GM21526 (cell line): ENCODE measurements around the gene MED8.

ENCODE experiments used
- ATAC-seq: cut with Tn5 transposase; IDR thresholded peaks from one replicate; pipeline ENCODE4 v1.9.1; 2021; ENCODE audit warnings: moderate library complexity; ENCODE audit not compliant: unreplicated experiment, low FRiP score

MED8 gene, protein sequence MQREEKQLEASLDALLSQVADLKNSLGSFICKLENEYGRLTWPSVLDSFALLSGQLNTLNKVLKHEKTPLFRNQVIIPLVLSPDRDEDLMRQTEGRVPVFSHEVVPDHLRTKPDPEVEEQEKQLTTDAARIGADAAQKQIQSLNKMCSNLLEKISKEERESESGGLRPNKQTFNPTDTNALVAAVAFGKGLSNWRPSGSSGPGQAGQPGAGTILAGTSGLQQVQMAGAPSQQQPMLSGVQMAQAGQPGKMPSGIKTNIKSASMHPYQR

DNA sequence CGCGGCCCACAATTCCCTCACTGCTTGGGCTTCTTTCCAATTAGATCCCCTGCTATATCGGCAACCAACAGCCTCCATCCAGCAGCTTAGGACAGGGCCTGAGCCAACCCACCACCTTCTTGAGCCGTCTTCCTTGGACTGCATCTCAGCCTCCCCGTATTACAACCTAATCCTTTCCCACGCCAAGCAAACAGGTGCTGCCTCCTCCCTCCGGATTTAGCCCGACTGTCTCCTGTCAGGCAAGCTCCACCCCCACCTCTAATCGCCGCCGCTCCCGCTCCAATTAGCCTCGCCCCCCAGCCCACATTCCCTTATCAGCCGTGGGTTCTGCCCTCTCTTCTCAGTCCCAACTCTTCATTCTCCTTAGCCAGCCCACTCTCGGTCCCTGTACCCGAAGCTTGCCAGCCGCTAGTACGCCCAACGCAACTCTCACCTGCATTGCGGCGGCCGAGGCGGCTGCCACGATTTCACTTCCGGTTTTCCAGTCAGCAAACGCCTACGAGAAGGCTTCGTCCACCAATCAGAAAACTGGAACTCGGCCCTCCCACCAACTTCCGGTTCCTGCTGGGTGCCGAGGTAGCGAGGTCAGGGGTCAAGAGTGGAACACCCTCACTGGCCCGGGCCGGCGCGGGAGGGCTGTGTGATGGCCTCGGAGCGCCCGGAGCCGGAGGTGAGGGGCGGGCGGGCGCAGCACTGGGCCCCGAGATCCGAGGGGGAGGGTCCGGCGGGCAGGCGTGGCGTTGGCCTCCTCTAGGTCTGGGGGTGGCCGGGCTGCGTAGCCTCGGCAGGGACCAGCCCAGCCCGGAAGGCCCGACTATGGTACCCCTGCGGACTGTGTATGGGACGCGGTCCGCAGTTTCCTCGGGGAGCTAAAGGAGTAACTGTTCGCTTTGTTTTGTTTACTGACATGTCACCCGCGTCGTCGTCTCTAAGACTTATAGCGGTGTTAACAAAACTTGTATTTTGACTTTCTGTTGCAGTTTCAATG, at the start of gene MED8, which contains the start of gene SZT2:
MED8 (minus strand) TSS at position 475 of the 988 bp plus-strand sequence; CDS start at position 439, 36 bp downstream.
SZT2 (plus strand) TSS at position 574 of the 988 bp plus-strand sequence; CDS start at position 644, 70 bp downstream.
- peak; percentile 78 for ATAC-seq

DNA sequence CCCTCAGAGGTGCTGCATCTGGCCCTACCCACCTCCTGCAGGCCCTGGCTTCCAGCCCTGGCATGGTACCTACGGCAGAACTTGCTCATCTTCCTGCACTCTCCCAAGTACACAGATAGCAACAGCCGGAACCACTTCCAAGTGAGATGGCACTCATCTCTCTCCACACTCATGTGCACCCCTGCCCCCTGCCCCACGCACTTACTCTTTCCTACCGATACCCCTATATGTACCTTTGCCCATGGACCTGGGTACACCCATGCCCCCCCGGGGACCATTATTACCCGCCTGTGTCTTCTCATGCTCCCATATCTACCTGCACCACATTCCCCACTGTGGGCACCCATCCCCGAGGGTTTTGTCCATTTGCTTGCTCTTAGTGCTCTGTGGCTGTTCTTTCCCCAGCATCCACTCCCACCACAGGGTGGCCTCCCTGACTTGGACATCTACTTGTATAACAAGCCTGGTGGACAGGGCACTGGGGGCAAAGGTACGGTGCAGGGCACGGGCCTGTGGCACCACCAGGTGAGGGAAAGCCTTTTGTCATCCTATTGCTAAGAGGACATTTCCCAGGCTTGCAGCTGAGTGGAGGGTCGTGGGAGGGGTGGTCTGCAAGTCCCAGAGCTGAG, 49.5 kb upstream of the MED8 start:
- ATAC-seq: no peak

DNA sequence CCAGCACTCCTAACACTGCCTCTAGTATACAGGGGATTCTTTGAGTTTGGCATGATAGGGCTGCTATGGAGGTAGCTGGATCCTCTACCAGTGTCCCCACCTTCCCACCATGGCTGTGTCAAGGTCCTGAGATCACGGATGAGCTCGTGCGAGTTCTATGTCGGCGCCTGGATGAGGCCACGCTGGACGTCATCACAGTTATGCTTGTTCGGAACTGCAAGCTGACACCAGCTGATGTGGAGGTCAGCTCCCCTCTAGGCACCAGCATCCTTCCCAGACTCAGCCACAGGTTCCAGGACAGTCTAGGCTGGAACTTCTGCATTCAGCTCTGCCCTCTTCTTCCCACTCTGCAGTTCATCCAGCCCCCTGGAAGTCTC, 49.0 kb upstream of the MED8 start:
- ATAC-seq: no peak

DNA sequence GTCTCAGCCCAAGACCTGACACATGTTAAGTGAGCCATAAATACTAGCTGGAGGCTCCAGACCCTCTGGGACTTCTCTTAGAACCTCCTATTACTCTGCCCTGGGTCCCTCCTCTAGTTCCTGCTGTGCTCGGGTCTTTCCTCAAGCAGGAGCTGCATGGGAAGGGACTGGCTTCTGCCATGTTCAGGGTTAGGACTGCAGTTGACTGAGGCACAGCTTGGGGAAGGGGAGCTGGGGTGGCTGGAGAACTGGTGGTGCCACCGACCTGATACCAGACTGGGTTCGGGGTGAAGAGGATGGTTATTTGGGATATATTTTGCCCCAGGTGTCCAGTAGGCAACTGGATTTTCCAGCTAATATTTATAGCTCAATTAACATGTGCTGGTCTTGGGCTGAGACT, 48.4 kb upstream of the MED8 start:
- no peak for ATAC-seq

DNA sequence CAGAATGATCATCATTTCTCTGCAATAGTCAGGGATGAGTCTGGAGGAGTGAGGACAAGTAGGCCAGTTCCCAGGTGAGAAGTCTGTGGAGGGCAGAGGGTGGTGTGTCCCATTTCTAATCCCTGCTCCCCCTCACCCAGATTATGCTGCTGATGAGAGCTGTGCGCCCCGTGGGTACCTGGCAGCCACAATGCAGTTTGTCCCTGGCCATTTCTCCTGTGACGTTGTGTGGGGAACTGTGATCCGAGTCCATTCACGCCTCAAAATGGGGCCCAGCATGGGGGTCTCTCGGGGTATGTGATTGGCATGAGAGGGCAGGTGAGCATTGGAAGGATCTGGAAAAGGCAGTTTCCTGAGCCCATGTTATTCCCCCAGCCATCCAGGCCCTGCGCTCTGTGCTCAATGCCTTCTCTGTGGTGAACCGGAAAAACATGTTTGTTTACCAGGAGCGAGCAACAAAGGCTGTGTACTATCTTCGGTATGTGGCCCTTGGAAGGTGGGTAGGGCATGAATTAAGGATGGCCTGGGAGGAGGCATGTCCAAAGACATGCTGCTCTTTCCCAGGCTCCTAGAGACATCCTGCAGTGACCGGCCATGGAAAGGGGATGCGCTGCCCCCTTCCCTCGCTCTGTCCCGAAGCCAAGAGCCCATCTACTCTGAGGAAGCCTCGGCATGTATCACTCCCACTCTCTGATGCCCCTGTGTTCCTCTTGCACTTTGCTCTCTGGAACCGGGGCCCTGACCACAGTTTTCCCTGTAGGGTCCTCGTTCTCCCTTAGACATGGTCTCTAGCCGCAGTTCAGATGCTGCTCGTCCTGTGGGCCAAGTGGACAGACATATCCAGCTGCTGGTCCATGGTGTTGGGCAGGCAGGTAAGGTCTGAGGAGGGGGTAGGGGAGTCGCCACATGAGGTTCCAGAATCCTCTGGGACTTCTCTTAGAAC, 47.7 kb upstream of the MED8 start:
- ATAC-seq: no peak

DNA sequence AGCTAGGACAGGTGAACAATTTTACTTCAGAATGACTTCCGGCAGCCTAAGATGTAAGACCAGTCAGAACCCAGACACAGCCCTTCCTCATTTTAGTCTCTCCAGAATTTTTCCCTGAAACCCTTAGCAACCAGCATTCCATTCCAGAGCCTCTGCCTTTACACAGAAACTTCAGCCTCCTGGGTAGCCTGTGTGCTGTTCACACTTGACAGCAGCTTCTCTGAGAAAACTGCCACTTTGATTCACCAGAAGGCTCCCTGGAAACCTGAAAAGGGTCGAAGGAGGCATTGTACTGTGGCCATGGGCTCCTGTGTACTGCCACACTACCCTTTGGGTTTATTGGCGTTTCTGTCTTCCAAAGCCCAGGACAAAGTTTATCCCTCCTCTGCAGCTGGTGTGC, 46.8 kb upstream of the MED8 start:
- no peak for ATAC-seq

DNA sequence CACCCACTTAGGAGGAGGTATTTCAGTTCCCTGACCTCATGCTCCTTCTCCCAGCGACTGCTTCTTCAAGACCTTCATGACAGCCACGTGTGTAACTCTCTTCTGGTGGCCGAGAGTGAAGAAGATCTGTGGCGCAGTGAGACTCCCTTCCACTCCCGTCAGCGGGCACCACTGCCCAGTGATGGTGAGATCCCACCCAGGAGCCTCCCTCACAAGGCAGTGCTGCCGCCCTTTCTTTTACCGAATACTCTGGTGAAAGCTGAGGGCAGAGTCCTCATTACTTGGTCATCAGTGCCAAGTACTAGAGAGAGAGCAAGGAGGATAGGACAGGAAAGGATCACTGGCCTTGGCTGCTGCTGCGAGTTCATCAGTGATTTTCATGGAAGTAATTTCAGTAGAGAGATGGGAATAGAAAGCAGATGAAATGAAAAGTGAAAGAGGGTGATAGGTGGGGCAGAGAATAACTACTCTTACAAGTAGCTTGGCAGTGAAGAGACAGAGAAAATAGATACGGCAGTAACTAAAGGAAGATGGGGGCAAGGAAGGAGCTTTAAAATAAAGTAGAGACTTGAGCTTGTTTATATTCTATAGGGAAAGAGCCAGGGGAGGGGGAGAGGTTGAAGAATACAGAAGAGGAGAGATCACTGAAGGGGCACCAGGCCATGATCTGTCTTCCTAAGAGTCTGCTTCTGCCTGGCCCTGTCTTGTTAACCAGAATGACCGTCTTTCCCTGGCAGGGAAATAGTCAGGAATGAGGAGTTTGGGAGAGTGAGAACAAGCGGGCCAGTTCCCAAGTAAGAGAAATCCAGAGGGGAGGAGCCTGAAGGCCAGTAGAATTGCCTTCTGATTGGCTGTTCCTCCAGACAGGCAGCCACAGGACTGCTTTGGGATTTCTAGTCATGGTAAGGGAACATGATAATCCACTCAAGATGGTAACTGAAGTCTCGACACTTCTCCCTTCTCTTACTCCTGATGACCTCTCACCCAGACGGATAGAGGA, 45.8 kb upstream of the MED8 start:
- no peak for ATAC-seq

DNA sequence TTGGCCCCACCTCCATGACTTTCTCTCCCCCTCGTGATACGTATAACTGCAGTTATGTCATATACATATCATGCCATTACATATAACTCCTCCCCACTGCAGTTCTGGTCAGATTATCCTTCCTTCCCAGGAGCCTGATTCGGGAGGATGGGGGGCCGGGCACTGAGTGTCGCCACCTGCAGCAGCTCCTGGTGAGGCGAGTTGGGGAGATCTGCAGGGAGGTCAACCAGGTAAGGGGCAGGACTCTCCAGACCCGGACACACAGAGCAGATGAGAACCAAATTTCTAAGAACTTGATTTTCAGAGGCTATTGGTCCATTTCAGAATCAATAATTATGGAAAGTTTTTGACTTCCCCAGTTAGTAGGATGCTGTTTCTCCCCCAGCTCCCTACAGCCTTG, 44.7 kb upstream of the MED8 start:
- no peak for ATAC-seq

DNA sequence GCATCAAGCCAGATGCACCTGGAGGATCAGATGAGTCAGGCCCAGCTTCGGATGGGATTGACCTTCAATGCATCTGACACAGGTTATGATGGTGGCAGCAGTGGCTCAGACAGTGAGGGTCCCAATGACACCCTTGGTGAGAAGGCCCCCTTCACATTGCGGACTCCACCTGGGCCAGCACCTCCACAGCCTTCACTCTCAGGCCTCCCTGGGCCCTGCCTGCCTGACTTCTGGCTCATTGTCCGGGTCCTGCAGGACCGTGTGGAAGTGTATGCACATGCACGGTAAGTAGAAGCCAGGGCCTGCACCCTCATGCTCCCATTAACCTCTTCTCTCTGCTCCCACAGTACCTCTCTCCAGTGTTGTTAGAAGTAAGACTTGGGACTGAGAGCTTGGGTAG, 43.3 kb upstream of the MED8 start:
- ATAC-seq: no peak

DNA sequence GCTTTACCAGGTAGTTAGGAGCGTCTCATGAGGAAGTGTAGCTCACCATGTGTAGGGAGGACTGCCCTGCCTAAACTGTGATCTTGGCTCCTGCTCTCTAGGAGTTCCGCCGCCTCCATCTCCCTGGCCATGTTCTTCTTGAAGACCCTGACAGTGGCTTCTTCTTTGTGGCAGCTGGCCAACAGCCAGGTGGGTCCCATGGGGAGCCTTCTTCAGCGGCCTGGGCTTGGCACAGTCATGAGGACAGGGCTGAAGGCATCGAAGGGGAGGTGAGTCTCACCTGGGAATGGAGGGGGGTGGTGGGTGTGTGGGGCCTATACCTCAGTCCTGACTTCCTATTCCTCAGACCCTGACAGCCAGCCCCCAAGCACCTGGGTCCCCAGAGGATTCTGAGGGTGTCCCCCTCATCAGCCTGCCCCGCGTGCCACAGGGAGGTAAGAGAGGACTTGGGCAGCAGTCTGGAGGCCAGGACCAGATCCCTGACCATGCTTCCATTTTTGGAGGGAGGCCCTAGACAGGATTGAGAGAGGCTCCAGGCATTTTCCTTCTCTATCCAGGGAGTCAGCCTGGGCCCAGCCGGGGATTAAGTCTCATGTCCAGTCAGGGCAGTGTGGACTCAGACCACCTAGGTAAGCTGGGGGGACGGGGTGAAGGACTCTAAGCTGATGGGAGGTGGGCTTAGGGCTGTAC, 42.7 kb upstream of the MED8 start:
- no peak for ATAC-seq

DNA sequence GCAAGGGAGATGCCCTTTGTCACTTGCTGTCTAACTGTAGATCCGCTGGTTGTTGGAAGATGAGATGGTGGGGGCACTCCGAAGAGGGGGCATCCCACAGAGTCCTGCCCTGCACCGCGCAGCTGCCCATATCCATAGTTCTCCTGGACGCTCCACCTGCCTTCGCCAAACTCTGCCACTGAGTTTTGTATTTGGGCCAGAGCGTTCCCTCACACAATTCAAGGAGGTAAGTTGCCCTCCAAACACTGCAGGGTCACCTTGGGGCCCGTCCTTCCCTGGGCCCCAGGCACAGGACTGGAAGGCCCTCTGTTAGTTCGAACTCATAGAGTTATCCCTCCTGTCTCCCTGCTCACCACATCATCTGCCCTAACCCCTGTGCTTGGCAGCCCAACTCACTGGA, 42.1 kb upstream of the MED8 start:
- no peak for ATAC-seq

DNA sequence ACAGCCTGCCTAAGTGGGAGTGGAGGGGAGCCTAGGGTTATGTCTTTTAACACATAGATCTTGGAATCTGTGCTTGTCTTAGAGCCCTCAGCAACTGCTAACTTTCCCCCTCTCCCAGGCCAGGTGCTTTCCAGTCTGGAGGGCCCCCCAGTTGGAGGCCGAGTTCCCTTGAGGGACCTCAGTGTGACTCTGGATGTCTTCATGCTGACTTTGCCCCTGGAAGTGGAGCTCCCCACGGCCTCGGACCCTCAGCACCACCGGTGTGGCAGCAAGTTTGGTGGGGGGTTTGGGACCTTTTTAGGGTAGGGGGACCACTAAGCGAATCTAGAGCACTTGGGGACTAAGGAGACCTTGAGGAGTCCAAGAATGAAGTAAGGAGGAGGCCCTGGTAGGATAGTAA, 41.2 kb upstream of the MED8 start:
- ATAC-seq: no peak

DNA sequence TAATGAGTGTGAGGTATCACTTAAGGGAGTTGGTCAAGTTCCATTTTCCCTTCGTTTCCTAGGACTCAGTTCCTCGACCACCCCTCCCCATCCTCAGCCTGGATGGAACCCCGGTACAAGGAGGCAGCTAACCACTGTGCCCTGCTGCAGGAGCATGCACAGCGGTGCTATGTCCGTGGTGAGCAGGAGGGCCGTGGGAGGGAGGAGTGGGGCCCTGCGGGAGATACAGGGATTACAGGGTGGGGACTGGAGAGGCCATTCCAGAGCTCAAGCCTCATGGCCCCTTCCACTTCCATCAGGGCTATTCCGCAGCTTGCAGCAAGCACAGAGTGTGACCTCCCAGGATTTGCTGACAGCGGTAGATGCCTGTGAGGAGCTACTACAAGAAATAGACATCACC, 38.3 kb upstream of the MED8 start:
- no peak for ATAC-seq

DNA sequence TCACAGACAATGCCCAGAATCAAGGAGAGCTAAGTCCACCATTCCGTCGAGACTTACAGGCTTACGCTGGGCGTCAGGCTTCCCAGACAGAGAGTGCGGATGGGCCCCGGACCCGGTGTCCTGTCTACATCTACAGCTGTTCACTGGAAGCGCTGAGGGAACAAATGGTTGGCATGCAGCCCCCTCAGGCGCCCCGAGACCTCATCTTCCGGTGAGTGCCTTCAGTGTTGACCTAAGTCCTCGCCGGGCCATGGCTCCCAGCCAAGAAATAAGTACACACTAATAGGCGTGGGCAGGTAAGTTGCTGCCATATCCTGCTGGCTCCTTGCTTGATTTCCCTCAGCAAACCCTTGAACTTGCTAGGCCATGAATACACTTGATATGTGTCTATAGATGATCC, 37.9 kb upstream of the MED8 start:
- no peak for ATAC-seq

DNA sequence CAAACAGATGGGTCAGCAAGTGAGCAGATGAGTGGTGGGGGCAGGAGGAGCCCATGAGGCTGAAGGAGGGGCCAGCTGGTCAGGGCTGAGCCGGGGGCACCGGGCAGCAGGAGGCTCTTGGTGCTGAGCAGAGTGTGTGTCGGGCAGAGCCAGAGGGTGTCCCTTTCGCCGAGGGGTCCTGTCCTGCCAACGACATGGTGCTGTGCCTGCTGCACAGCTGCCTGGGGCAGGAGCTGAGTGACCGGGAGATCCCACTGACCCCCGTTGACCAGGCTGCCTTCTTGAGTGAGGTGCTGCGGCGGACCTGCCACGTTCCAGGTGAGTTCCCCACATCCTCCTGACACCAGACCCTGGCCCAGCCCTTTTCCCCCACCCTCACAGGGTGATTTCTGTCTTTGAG, 36.6 kb upstream of the MED8 start:
- no peak for ATAC-seq

DNA sequence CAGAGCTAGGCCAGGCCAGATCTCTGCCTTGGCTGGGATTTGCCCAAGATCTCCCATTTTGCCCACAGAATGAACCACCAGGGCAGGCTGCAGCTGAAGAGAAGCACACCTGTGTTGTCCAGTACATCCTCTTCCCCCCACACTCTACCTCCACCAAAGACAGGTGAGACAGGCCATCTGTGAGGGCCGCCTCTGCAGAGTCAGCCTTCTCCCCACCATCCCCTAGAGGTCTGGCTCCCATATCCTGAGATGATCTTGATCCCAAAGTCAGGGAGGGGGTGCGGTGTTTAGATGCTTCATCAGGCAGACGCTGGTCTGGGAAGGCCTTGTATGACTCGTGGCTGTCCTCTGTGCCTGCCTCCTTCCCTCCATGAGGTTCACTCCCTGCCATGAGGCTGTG, 35.4 kb upstream of the MED8 start:
- ATAC-seq: no peak

DNA sequence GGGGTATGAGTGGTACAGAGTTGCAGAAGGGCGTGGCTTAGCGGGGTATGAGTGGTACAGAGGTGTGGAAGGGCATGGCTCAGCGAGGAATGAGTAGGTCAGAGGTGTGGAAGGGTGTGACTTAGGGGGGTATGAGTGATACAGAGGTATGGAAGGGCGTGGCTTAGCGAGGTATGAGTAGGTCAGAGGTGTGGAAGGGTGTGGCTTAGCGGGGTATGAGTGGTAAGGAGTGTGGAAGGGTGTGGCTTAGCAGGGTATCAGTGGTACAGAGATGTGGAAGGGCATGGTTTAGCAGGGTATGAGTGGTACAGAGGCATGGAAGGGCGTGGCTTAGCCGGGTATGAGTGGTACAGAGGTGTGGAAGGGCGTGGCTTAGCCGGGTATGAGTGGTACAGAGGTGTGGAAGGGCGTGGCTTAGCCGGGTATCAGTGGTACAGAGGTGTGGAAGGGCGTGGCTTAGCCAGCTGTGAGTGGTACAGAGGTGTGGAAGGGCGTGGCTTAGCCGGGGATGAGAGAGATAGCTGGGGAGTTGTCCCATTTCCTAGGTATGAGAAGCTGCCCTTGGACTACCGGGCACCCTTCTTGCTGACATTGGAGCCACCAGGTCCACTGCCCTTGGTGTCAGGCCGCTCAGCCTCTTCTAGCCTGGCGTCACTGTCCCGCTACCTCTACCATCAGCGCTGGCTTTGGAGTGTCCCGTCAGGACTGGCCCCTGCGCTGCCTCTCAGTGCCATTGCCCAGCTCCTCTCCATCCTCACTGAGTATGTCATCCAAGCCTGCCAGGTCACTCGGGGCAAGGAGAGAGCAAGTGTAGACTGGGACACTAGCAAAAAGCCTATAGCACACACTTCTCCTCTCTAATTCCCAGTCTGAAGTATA, 34.3 kb upstream of the MED8 start:
- no peak for ATAC-seq
